Measurements from ENCODE around the gene KBTBD13. TPM values are rescaled to one million over a fixed set of nuclear protein-coding genes. Genes with fewer than 3 reads are reported as not detected.

Gene KBTBD13
- total RNA-seq, 2 experiments from 2014 or later, result not detected

GRCh38 chr15:65094294-65094995 lies 17.9 kb downstream of the KBTBD13 start:
- no peak overlapping the region for H3K27ac Mint-ChIP-seq
- no peaks in the 10 kb centered on the region for H3K27me3 Mint-ChIP-seq
- peaks cover 25% of the 10 kb centered on the region for H3K36me3 ChIP-seq (ENCODE audit: insufficient read depth, low read length)
- CTCF ChIA-PET, result interaction anchor here (1.8 kb wide), 1 partner anchor 61 kb away, joined by 4 read pairs; no protein-coding TSS in a partner anchor
- no peaks in the 10 kb centered on the region for H3K4me1 Mint-ChIP-seq (ENCODE audit: low read depth)
- ATAC-seq (ENCODE audit: poor library complexity) (no peak), DNase-seq (no peak)
- POLR2A ChIA-PET, result no interaction called here
- intact Hi-C loops (cut with DNase I, micrococcal nuclease), result no loop called here
- no peak overlapping the region for H3K4me3 Mint-ChIP-seq
- H3K27ac ChIP-seq (ENCODE audit: low read depth in 1 of 2, low read length in 2 of 2), result no peak overlapping the region
- H3K36me3 Mint-ChIP-seq (ENCODE audit: low read depth), result peaks cover 26% of the 10 kb centered on the region
- H3K9me3 ChIP-seq (ENCODE audit: control insufficient read depth in 1 of 2, insufficient read depth in 1 of 2, low read length in 2 of 2), result no peaks in the 10 kb centered on the region
- no peaks in the 10 kb centered on the region for H3K27me3 ChIP-seq (ENCODE audit: control insufficient read depth in 1 of 2, insufficient read depth in 2 of 2, low read length in 2 of 2)
- H3K4me3 ChIP-seq (ENCODE audit: low read length), result no peak overlapping the region
- no peaks in the 10 kb centered on the region for H3K9me3 Mint-ChIP-seq
- H3K4me1 ChIP-seq (ENCODE audit: insufficient read depth, low read length), result no peaks in the 10 kb centered on the region
- TF ChIP-seq, protein P1, sequence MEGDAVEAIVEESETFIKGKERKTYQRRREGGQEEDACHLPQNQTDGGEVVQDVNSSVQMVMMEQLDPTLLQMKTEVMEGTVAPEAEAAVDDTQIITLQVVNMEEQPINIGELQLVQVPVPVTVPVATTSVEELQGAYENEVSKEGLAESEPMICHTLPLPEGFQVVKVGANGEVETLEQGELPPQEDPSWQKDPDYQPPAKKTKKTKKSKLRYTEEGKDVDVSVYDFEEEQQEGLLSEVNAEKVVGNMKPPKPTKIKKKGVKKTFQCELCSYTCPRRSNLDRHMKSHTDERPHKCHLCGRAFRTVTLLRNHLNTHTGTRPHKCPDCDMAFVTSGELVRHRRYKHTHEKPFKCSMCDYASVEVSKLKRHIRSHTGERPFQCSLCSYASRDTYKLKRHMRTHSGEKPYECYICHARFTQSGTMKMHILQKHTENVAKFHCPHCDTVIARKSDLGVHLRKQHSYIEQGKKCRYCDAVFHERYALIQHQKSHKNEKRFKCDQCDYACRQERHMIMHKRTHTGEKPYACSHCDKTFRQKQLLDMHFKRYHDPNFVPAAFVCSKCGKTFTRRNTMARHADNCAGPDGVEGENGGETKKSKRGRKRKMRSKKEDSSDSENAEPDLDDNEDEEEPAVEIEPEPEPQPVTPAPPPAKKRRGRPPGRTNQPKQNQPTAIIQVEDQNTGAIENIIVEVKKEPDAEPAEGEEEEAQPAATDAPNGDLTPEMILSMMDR (IDR thresholded peaks at IDR 0.05), result no peak

- no peaks in the 10 kb centered on the region for H3K4me1 Mint-ChIP-seq (ENCODE audit: low read depth)
- H3K9me3 Mint-ChIP-seq, result no peaks in the 10 kb centered on the region
- no peaks in the 10 kb centered on the region for H3K27me3 Mint-ChIP-seq
- H3K4me1 ChIP-seq (ENCODE audit: insufficient read depth, low read length), result no peaks in the 10 kb centered on the region
- no peak for DNase-seq
- H3K27ac ChIP-seq (ENCODE audit: low read depth in 1 of 2, low read length in 2 of 2), result no peak overlapping the region
- intact Hi-C loops (cut with DNase I, micrococcal nuclease), result no loop called here
- H3K27ac Mint-ChIP-seq, result no peak overlapping the region
- ChIA-PET CTCF (interaction anchor here (1.8 kb wide), 1 partner anchor 61 kb away, joined by 4 read pairs; no protein-coding TSS in a partner anchor), POLR2A (no interaction called here)
- H3K36me3 Mint-ChIP-seq (ENCODE audit: low read depth), result peaks cover 26% of the 10 kb centered on the region
- no peak for ATAC-seq (ENCODE audit: poor library complexity)
- no peak overlapping the region for H3K4me3 Mint-ChIP-seq
- TF ChIP-seq, protein P1 (IDR thresholded peaks at IDR 0.05), result no peak
- H3K27me3 ChIP-seq (ENCODE audit: control insufficient read depth in 1 of 2, insufficient read depth in 2 of 2, low read length in 2 of 2), result no peaks in the 10 kb centered on the region
- peaks cover 29% of the 10 kb centered on the region for H3K36me3 ChIP-seq (ENCODE audit: insufficient read depth, low read length)
- H3K9me3 ChIP-seq (ENCODE audit: control insufficient read depth in 1 of 2, insufficient read depth in 1 of 2, low read length in 2 of 2), result no peaks in the 10 kb centered on the region
- H3K4me3 ChIP-seq (ENCODE audit: low read length), result no peak overlapping the region
Measured at GRCh38 chr15:65095011-65095746, 18.6 kb downstream of the KBTBD13 start.

- H3K9me3 Mint-ChIP-seq, result no peaks in the 10 kb centered on the region
Measured at GRCh38 chr15:65095747-65096104, 19.2 kb downstream of the KBTBD13 start.

More at GRCh38 chr15:65095747-65096104, 19.2 kb downstream of the KBTBD13 start:
- DNase-seq, result no peak
- Histone ChIP-seq H3K9me3 (ENCODE audit: control insufficient read depth in 1 of 2, insufficient read depth in 1 of 2, low read length in 2 of 2) (no peaks in the 10 kb centered on the region), H3K27me3 (ENCODE audit: control insufficient read depth in 1 of 2, insufficient read depth in 2 of 2, low read length in 2 of 2) (no peaks in the 10 kb centered on the region), H3K36me3 (ENCODE audit: insufficient read depth, low read length) (peaks cover 33% of the 10 kb centered on the region), H3K27ac (ENCODE audit: low read depth in 1 of 2, low read length in 2 of 2) (no peak overlapping the region), H3K4me3 (ENCODE audit: low read length) (no peak overlapping the region), H3K4me1 (ENCODE audit: insufficient read depth, low read length) (no peaks in the 10 kb centered on the region)
- ChIA-PET POLR2A (no interaction called here), CTCF (interaction anchor here (1.8 kb wide), 1 partner anchor 62 kb away, joined by 4 read pairs; no protein-coding TSS in a partner anchor)
- Mint-ChIP-seq H3K27ac (no peak overlapping the region), H3K27me3 (no peaks in the 10 kb centered on the region), H3K36me3 (ENCODE audit: low read depth) (peaks cover 30% of the 10 kb centered on the region), H3K4me3 (no peak overlapping the region), H3K4me1 (ENCODE audit: low read depth) (no peaks in the 10 kb centered on the region)
- TF ChIP-seq, protein P1 (IDR thresholded peaks at IDR 0.05), result no peak
- intact Hi-C loops (cut with DNase I, micrococcal nuclease), result no loop called here
- ATAC-seq (ENCODE audit: poor library complexity), result no peak
